GM13977 (cell line): ENCODE data around the gene RNF2.
"Not testable (repeated sequence)": the region's sequence is repeated elsewhere in the genome, so short reads cannot be mapped to it uniquely, and the experiment has no call there.

Experiments
- DNase-seq: peaks from one replicate; pipeline ENCODE4 v3.0.0; 2012; ENCODE audit warnings: low spot score
- in situ Hi-C: fragments of 300-500 bp; cut with MboI; formaldehyde crosslinking; loops from one replicate; pipeline ENCODE4 v1.12.0; 2022; ENCODE audit warnings: low sequenced_read_pairs, low pct_unique_long_range_greater_than_20kb, mixed read lengths, inconsistent platforms; ENCODE audit not compliant: unreplicated experiment
- TF ChIP-seq, protein P1 (sequence below): IDR thresholded peaks from 2 replicates; pipeline ENCODE4 v1.5.1; 2012; ENCODE audit warnings: mild to moderate bottlenecking, control low read depth; ENCODE audit not compliant: insufficient read depth; ENCODE audit errors: extremely low read depth, missing control alignments

The RNF2 gene

DNA sequence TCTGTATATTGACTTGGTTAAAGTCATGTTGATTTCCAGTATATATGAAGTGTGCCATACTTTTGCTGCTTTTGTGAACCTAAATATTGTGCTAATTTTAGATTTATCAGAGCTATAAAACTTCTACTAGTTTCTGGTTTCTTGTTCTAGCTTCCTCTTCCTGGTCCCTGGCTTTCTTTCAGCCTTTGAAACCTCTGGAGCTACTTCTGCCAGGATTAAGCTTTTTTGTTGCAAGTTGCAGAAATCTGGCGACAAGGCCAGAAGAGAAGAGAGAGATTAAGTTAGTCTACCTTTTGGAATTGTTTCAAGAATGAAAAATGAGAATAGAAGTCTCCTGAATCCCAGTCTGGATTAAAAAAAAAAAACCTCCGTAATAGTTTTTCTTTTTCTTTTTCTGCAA is 13.5 kb downstream of the RNF2 start:
- no peak for DNase-seq
- TF ChIP-seq, protein P1, sequence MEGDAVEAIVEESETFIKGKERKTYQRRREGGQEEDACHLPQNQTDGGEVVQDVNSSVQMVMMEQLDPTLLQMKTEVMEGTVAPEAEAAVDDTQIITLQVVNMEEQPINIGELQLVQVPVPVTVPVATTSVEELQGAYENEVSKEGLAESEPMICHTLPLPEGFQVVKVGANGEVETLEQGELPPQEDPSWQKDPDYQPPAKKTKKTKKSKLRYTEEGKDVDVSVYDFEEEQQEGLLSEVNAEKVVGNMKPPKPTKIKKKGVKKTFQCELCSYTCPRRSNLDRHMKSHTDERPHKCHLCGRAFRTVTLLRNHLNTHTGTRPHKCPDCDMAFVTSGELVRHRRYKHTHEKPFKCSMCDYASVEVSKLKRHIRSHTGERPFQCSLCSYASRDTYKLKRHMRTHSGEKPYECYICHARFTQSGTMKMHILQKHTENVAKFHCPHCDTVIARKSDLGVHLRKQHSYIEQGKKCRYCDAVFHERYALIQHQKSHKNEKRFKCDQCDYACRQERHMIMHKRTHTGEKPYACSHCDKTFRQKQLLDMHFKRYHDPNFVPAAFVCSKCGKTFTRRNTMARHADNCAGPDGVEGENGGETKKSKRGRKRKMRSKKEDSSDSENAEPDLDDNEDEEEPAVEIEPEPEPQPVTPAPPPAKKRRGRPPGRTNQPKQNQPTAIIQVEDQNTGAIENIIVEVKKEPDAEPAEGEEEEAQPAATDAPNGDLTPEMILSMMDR = no peak
- in situ Hi-C loops = no loop called here

- in situ Hi-C loops = no loop called here
- TF ChIP-seq, protein P1 = no peak
- DNase-seq = no peak
Measured at GRCh38 chr1:185059950-185060571, 14.7 kb downstream of the RNF2 start.

DNA sequence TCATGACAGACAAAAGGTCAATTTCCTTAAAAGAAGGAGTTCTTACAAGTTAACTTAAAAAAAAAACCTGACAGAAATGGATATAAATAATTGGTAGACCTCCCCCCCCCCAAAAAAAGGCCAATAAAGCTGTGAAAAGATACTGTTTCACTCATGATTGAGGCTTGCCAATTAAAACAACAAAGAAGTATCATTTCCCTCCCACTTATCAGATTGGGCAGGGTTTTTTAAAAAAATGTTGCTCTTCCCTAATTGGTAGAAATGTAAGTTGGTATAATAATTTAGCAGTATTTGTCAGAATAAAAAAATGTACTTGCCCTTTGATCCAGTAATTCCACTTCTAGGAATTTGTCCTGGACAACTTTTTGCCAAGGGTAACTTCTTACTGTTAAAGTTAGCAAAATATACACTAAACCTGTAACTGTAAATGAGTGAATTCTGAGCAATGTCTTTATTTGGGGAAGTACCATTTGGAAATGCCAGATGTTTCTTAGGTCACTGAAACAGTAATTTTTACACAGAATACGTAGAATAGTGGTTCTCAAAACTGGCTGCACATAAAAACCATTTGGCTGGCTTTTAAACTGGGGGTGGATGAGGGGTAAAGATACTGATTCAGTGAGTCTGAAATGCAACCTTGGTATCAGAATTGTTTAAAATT is 17.5 kb downstream of the RNF2 start:
- in situ Hi-C loops = no loop called here
- TF ChIP-seq, protein P1 = no peak
- no peak for DNase-seq

DNA sequence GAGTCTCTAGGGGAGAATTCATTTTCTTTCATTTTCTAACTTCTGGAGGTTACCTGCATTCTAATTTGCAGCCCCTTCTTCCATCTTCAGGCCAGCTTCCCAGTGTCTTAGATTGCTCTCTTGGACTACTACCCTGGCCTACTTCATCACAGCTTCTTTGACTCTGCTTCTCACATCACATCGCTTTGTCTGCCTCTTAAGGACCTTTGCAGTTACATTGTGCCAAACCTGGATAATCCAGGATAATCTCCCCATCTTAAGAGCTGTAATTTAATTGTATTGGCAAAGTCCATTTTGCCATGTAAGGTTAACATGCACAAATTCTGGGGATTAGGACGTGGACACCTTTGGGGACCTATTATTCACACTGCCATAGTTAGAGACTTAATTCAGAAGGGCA is 18.4 kb downstream of the RNF2 start:
- in situ Hi-C loops = no loop called here
- no peak for DNase-seq
- TF ChIP-seq, protein P1 = no peak

- DNase-seq, in situ Hi-C loops: not testable (repeated sequence)
Measured at GRCh38 chr1:185065006-185065405, 19.6 kb downstream of the RNF2 start.

DNA sequence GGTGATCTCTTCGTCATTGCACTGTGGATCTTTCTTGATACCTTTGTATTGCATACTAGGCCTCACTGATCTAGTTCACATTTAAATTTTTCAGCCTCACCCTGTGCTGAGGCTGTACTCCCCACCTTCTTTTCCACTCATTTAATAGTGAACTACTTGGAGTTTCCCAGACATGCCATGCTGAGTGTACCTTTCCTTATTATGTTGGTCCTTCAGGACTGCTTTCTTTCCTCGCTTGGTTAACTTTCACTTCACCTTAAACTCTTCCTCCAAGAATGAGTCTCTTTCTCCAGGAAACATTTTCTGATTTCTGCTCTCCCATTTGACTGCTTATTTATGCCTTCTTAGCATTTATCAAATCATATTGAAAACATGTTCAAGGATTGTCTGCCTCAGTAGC is 20.8 kb downstream of the RNF2 start:
- TF ChIP-seq, protein P1 = no peak
- DNase-seq = no peak
- in situ Hi-C loops = no loop called here

DNA sequence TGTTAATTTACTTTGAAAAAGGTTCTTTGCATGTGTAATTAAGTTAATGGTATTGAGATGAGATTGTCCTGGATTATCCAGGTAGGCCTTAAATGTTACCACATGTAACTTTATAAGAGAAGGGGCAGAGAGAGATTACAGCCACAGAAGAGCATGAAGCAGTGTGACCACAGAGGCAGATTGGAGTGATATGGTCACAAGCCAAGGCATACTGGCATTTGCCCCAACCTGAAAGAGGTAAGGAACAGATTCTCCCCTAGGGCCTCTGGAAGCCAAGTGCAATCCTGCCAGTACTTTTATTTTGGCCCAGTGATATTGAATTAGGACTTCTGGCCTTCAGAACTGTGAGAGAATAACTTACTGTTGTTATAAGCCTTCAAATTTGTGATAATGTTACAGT is 23.0 kb downstream of the RNF2 start:
- TF ChIP-seq, protein P1 = no peak
- in situ Hi-C loops = no loop called here
- DNase-seq = no peak
